Adrenal gland (tissue), 12 donors: ENCODE results near the gene ZDHHC11B. TPM values are rescaled to one million over a fixed set of nuclear protein-coding genes. Genes with fewer than 3 reads are reported as not detected.

Experiments used
- DNase-seq, 7 donors: peaks; one replicate each; pipeline ENCODE4 v3.0.0-alpha.2; 2019 to 2020
- H3K27ac ChIP-seq, 5 donors: fragments of 200-600 bp; sonication (generic) in 4 of 5; 1 replicate in 3 of 5; 2 replicates in 2 of 5; pipeline versions ENCODE4 v1.5.1 to v1.8.0; 2016 to 2020; ENCODE audit warnings: mild to moderate bottlenecking in 1 of 5
- H3K27me3 ChIP-seq: fragments of 200-600 bp; 2 replicates; pipeline ENCODE4 v1.8.0; 2021
- H3K36me3 ChIP-seq, 2 donors: fragments of 200-600 bp; replicated peaks in 1 of 2; 1 replicate in 1 of 2; 2 replicates in 1 of 2; pipeline versions ENCODE4 v1.5.1 to v1.8.0; 2018 to 2022
- H3K4me1 ChIP-seq, 2 donors: fragments of 200-600 bp; replicated peaks in 1 of 2; 1 replicate in 1 of 2; 2 replicates in 1 of 2; pipeline versions ENCODE4 v1.5.1 to v1.8.0; 2018 to 2021
- H3K4me3 ChIP-seq, 4 donors: fragments of 200-600 bp; sonication (generic) in 3 of 4; one replicate each; pipeline ENCODE4 v1.5.1; 2016 to 2018
- H3K9me3 ChIP-seq, 3 donors: fragments of 200-600 bp; sonication (generic) in 1 of 3; replicated peaks in 1 of 3; 1 replicate in 2 of 3; 2 replicates in 1 of 3; pipeline versions ENCODE4 v1.5.1 to v1.8.0; 2016 to 2021
- CTCF ChIP-seq, 6 experiments: fragments of 450-650 bp in 4 of 6; fragments of 200-600 bp in 2 of 6; sonication (generic) in 1 of 6; IDR thresholded peaks; 1 replicate in 5 of 6; 2 replicates in 1 of 6; pipeline versions ENCODE4 v1.5.1 to v1.8.0; 2016 to 2021; ENCODE audit warnings: antibody characterized with exemption in 6 of 6, mild to moderate bottlenecking in 2 of 6, moderate library complexity in 1 of 6
- POLR2A ChIP-seq, 2 donors: fragments of 450-650 bp; IDR thresholded peaks; one replicate each; pipeline ENCODE4 v1.6.1; 2017; ENCODE audit warnings: antibody characterized with exemption in 2 of 2, mild to moderate bottlenecking in 2 of 2, moderate library complexity in 1 of 2
- WGBS, 4 donors: extraction: QIAGEN DNeasy Blood & Tissue Kit in 2 of 4; methylation state at CpG; one replicate each; pipeline versions ENCODE4 v1.1.5 to v1.1.7; 2013 to 2017; 5-methylcytosine and 5-hydroxymethylcytosine counted together
- intact Hi-C, 2 donors: fragments of 100-400 bp; cut with DNase I; formaldehyde crosslinking; loops; one replicate each; pipeline versions ENCODE4 v1.14.1 to v1.15.0; 2022 to 2023
- polyA plus RNA-seq, 3 donors: library from polyadenylated mRNA; stranded (reverse); fragments of 200-250 nt in 2 of 3; fragments of 350-450 nt in 1 of 3; fragmentation: Illumina TruSeq in 1 of 3; extraction: RNeasy Lipid Tissue Mini Kit (QIAGEN cat#74804) in 1 of 3; gene quantifications; one replicate each; pipeline ENCODE4 v1.2.3, GENCODE V29; 2013 to 2014
- total RNA-seq, 9 donors: library from RNA; depleted of rRNA in 4 of 9; stranded (reverse); fragments of >200 nt in 4 of 9; fragments of 120-200 nt in 1 of 9; fragmentation: NEBNext Ultra II Directional in 1 of 9; extraction: Animal tissue kit (Norgen Biotek cat#: 25700) in 1 of 9; gene quantifications; one replicate each; pipeline versions ENCODE4 v1.1.0 to v1.2.4, GENCODE V29; 2013 to 2023
- donor health status: healthy with polysubstance abuse.
- donor health status: Bipolar disorder and iron deficiency.
- donor health status: DM: yes; HTN: yes; CAD: no.
- donor health status: DM: no; HTN: no; CAD: no.
- donor health status: DM: no; HTN: no; CAD: no.
- donor health status: DM: yes; HTN: yes; CAD: no.

ZDHHC11B gene
- total and polyA plus RNA-seq, 12 donors: 0.64 to 7.8 (median 1.5) TPM; not detected in 2

GRCh38 chr5:665956-666711 is 118.4 kb downstream of the ZDHHC11B start:
- 90 to 99% (median 94%) methylated on average over 8 to 40 of the region's 40 CpGs for WGBS, 4 donors

GRCh38 chr5:665541-665955 is 119.0 kb downstream of the ZDHHC11B start:
- H3K9me3 ChIP-seq: no peaks in the 10 kb centered on the region
- intact Hi-C loops: no loop called here
- TF ChIP-seq POLR2A (IDR thresholded peaks at IDR 0.05): no peak
- no peak for TF ChIP-seq CTCF (IDR thresholded peaks at IDR 0.05)
- H3K27me3 ChIP-seq: no peaks in the 10 kb centered on the region
- peaks cover 0 to 5% of the 10 kb centered on the region in 2 donors for H3K36me3 ChIP-seq
- H3K4me1 ChIP-seq: no peaks in the 10 kb centered on the region
- WGBS, 4 donors: 82 to 100% (median 86%) methylated on average over 4 to 8 of the region's 8 CpGs
- no peak overlapping the region for H3K4me3 ChIP-seq
- no peak overlapping the region for H3K27ac ChIP-seq
- DNase-seq: no peak

More at GRCh38 chr5:665956-666711, 118.4 kb downstream of the ZDHHC11B start:
- H3K9me3 ChIP-seq: no peaks in the 10 kb centered on the region
- H3K27me3 ChIP-seq: no peaks in the 10 kb centered on the region
- TF ChIP-seq CTCF (IDR thresholded peaks at IDR 0.05) (no peak), POLR2A (IDR thresholded peaks at IDR 0.05) (no peak)
- H3K4me1 ChIP-seq: peaks cover 0 to under 1% of the 10 kb centered on the region in 2 donors
- intact Hi-C loops: no loop called here
- H3K27ac ChIP-seq: no peak overlapping the region
- H3K4me3 ChIP-seq: no peak overlapping the region
- no peak for DNase-seq
- H3K36me3 ChIP-seq: peaks cover 0 to 5% of the 10 kb centered on the region in 2 donors

GRCh38 chr5:664994-665360 is 119.6 kb downstream of the ZDHHC11B start:
- 95 to 98% (median 96%) methylated on average over 20 of the region's 20 CpGs for WGBS, 4 donors
- no peaks in the 10 kb centered on the region for H3K9me3 ChIP-seq
- H3K4me3 ChIP-seq: no peak overlapping the region
- TF ChIP-seq CTCF (IDR thresholded peaks at IDR 0.05): no peak
- no peak overlapping the region for H3K27ac ChIP-seq
- H3K4me1 ChIP-seq: no peaks in the 10 kb centered on the region
- H3K27me3 ChIP-seq: no peaks in the 10 kb centered on the region
- intact Hi-C loops: no loop called here
- no peak for DNase-seq
- peaks cover 0 to 5% of the 10 kb centered on the region in 2 donors for H3K36me3 ChIP-seq

GRCh38 chr5:664343-664993 is 120.1 kb downstream of the ZDHHC11B start:
- Histone ChIP-seq H3K27me3 (no peaks in the 10 kb centered on the region), H3K36me3 (peaks cover 0 to 5% of the 10 kb centered on the region in 2 donors), H3K9me3 (no peaks in the 10 kb centered on the region), H3K4me1 (no peaks in the 10 kb centered on the region), H3K27ac (no peak overlapping the region), H3K4me3 (no peak overlapping the region)
- no peak for DNase-seq
- TF ChIP-seq POLR2A (IDR thresholded peaks at IDR 0.05): no peak
- intact Hi-C loops: no loop called here
- WGBS, 4 donors: 86 to 93% (median 92%) methylated on average over 16 to 24 of the region's 24 CpGs
